GM12878 (cell line): ENCODE data around the gene MEGF11. TPM values are rescaled to one million over a fixed set of nuclear protein-coding genes. Genes with fewer than 3 reads are reported as not detected.

ENCODE experiments used
- ATF2 ChIP-seq: IDR thresholded peaks from 2 replicates; pipeline ENCODE4 v1.6.1; 2012; ENCODE audit warnings: low read length, inconsistent platforms
- BCLAF1 ChIP-seq: fragments of 450-650 bp; IDR thresholded peaks from 2 replicates; pipeline ENCODE4 v1.6.1; 2017; ENCODE audit warnings: antibody characterized with exemption, mild to moderate bottlenecking, moderate library complexity
- BMI1 ChIP-seq: fragments of 450-650 bp; IDR thresholded peaks from 2 replicates; pipeline ENCODE4 v1.6.1; 2016; ENCODE audit warnings: mild to moderate bottlenecking, moderate library complexity, borderline replicate concordance
- CHD2 ChIP-seq: IDR thresholded peaks from 2 replicates; pipeline ENCODE4 v1.6.1; 2011; ENCODE audit warnings: low read depth, low read length, improper control_type of control experiment, borderline replicate concordance
- DPF2 ChIP-seq: fragments of 450-650 bp; IDR thresholded peaks from 2 replicates; pipeline ENCODE4 v1.6.1; 2017; ENCODE audit warnings: mild to moderate bottlenecking
- ESRRA ChIP-seq: IDR thresholded peaks from 2 replicates; pipeline ENCODE4 v1.6.1; 2012; ENCODE audit warnings: mild to moderate bottlenecking, low read length, improper control_type of control experiment
- ETV6 ChIP-seq, 2 experiments: fragments of 450-650 bp in 1 of 2; IDR thresholded peaks in 1 of 2; conservative IDR thresholded peaks in 1 of 2; 2 replicates each; pipeline ENCODE4 v1.6.1; 2014; ENCODE audit warnings: antibody characterized with exemption in 1 of 2, borderline replicate concordance in 1 of 2, low read depth in 1 of 2, mild to moderate bottlenecking in 1 of 2, moderate library complexity in 1 of 2
- NKRF ChIP-seq: fragments of 450-650 bp; conservative IDR thresholded peaks from 2 replicates; pipeline ENCODE4 v1.6.1; 2017; ENCODE audit warnings: mild to moderate bottlenecking, moderate library complexity
- PAX5 ChIP-seq: IDR thresholded peaks from 2 replicates; pipeline ENCODE4 v1.6.1; 2011; ENCODE audit warnings: low read depth, low read length, borderline replicate concordance
- PML ChIP-seq: IDR thresholded peaks from 2 replicates; pipeline ENCODE4 v1.6.1; 2012; ENCODE audit warnings: low read length, inconsistent platforms
- POLR2AphosphoS2 ChIP-seq: IDR thresholded peaks from 2 replicates; pipeline ENCODE4 v1.6.1; 2011; ENCODE audit warnings: low read depth, mild to moderate bottlenecking, low read length, improper control_type of control experiment, moderate library complexity
- RELA ChIP-seq: fragments of 450-650 bp; IDR thresholded peaks from 2 replicates; pipeline ENCODE4 v1.8.0; 2014; ENCODE audit warnings: borderline replicate concordance; ENCODE audit not compliant: partially characterized antibody
- RFX5 ChIP-seq: IDR thresholded peaks from 2 replicates; pipeline ENCODE4 v1.6.1; 2011; ENCODE audit warnings: low read depth, low read length, improper control_type of control experiment
- SMARCA5 ChIP-seq: fragments of 450-650 bp; IDR thresholded peaks from 2 replicates; pipeline ENCODE4 v1.6.1; 2017; ENCODE audit warnings: mild to moderate bottlenecking
- SREBF2 ChIP-seq: IDR thresholded peaks from 2 replicates; pipeline ENCODE4 v1.6.1; 2012; ENCODE audit warnings: mild to moderate bottlenecking, low read length
- TBL1XR1 ChIP-seq: IDR thresholded peaks from 2 replicates; pipeline ENCODE4 v1.6.1; 2012; ENCODE audit warnings: low read depth, low read length, improper control_type of control experiment
- ZNF217 ChIP-seq: fragments of 450-650 bp; IDR thresholded peaks from 2 replicates; pipeline ENCODE4 v1.6.1; 2017; ENCODE audit warnings: antibody characterized with exemption, mild to moderate bottlenecking
- ZNF384 ChIP-seq: IDR thresholded peaks from 2 replicates; pipeline ENCODE4 v1.6.1; 2012; ENCODE audit warnings: low read depth, mild to moderate bottlenecking, low read length, improper control_type of control experiment, borderline replicate concordance
- ZNF687 ChIP-seq: fragments of 450-650 bp; IDR thresholded peaks from 2 replicates; pipeline ENCODE4 v1.6.1; 2017; ENCODE audit warnings: mild to moderate bottlenecking, moderate library complexity
- polyA plus RNA-seq, 11 experiments: library from polyadenylated mRNA; depleted of rRNA in 4 of 11; unstranded in 6 of 11; stranded (reverse) in 5 of 11; fragments of >200 nt; fragmentation: Nextera tagmentation in 4 of 11; fragmentation: Illumina TruSeq in 1 of 11; extraction: Ambion mirVana in 4 of 11; extraction: Trizol in 1 of 11; gene quantifications; 1 replicate in 1 of 11; 2 replicates in 10 of 11; pipeline versions ENCODE4 v1.2.1 to v1.2.3, GENCODE V29; 2011 to 2016; ENCODE audit warnings: inconsistent platforms in 2 of 11, missing spikeins in 2 of 11, low read depth in 1 of 11
- total RNA-seq, 4 experiments: library from RNA; depleted of rRNA in 3 of 4; stranded (reverse); fragments of >200 nt in 3 of 4; fragmentation: Illumina TruSeq in 1 of 4; extraction: Trizol in 1 of 4; gene quantifications; 2 replicates each; pipeline versions ENCODE4 v1.2.1 to v1.2.3, GENCODE V29; 2013 to 2021

MEGF11 gene
- total and polyA plus RNA-seq, 10 of the 15 experiments (the other 5 are each of a cell fraction or from before 2014, with no cell fraction given), result 0.03 to 1.7 (median 0.49) TPM

- TF ChIP-seq ETV6 (conservative IDR thresholded peaks at IDR 0.05 in 1 of 2, IDR thresholded peaks at IDR 0.05 in 1 of 2; ENCODE audit: borderline replicate concordance in 1 of 2, low read depth in 1 of 2), result peak in 1 of 2 experiments; percentile 74; a peak in 1 of 4 replicates
- TF ChIP-seq PAX5, result peak; percentile 74; the same call in 1 of the 2 replicates
- TF ChIP-seq ZNF384, result no peak
- TF ChIP-seq NKRF, result peak; percentile 65
- peak; percentile 32 for TF ChIP-seq SMARCA5
- TF ChIP-seq ZNF687, result peak; percentile 89
- peak; percentile 14; the same call in 1 of the 2 replicates for TF ChIP-seq TBL1XR1
- no peak; the same call in 1 of the 2 replicates for TF ChIP-seq CHD2
- no peak; the same call in 1 of the 2 replicates for TF ChIP-seq ZNF217
- TF ChIP-seq ESRRA, result no peak
- peak; percentile 6; the same call in 1 of the 2 replicates for TF ChIP-seq RFX5
- TF ChIP-seq BMI1, result no peak
- peak; percentile 93 for TF ChIP-seq POLR2AphosphoS2
- TF ChIP-seq PML, result peak; percentile 99
- TF ChIP-seq SREBF2, result peak; percentile 95
- no peak; the same call in 1 of the 2 replicates for TF ChIP-seq ATF2
- TF ChIP-seq RELA, result peak; percentile 44
- peak; percentile 66; the same call in 1 of the 2 replicates for TF ChIP-seq DPF2
- TF ChIP-seq BCLAF1, result no peak
These were observed 384.2 kb downstream of the MEGF11 start, which contains the start of gene RAB11A (continued) for GRCh38 chr15:65869126-65869953.
